GM12875 (cell line): Measurements from ENCODE around the gene SCP2D1.

Source experiments
- H3K4me3 ChIP-seq: one replicate; pipeline ENCODE4 v1.5.1; 2011; ENCODE audit warnings: low read depth, low read length, control low read depth
- TF ChIP-seq, protein P1 (sequence below): IDR thresholded peaks from 2 replicates; pipeline ENCODE4 v1.5.1; 2011; ENCODE audit warnings: low read depth, mild to moderate bottlenecking, control low read depth, inconsistent platforms, low read length, moderate library complexity, borderline replicate concordance; ENCODE audit not compliant: insufficient read depth

Gene SCP2D1

DNA sequence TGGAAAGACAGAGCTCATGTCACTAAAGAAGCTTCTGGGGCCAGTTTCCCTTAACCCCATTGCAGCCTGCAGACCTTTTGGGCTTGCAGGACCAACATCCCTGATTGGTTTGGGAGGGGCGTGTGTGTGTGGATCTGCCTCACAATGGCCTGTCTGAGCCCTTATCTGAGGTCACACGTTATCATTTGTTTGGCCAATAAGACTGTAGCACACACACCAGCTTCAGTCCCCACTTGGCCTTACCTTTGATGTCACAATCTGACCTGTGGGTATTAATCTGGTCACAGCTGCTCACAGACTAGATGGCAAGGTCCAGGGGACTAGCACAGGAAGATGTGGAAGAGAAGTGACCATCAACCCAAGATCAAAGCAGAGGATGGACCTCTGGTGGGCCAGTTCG lies at the start of gene SCP2D1:
SCP2D1 (plus strand) TSS at position 301 of the 400 bp plus-strand sequence; CDS start at position 334, 33 bp downstream.
- TF ChIP-seq, protein P1, sequence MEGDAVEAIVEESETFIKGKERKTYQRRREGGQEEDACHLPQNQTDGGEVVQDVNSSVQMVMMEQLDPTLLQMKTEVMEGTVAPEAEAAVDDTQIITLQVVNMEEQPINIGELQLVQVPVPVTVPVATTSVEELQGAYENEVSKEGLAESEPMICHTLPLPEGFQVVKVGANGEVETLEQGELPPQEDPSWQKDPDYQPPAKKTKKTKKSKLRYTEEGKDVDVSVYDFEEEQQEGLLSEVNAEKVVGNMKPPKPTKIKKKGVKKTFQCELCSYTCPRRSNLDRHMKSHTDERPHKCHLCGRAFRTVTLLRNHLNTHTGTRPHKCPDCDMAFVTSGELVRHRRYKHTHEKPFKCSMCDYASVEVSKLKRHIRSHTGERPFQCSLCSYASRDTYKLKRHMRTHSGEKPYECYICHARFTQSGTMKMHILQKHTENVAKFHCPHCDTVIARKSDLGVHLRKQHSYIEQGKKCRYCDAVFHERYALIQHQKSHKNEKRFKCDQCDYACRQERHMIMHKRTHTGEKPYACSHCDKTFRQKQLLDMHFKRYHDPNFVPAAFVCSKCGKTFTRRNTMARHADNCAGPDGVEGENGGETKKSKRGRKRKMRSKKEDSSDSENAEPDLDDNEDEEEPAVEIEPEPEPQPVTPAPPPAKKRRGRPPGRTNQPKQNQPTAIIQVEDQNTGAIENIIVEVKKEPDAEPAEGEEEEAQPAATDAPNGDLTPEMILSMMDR = no peak
- H3K4me3 ChIP-seq = no peak within 1 kb of the TSS

DNA sequence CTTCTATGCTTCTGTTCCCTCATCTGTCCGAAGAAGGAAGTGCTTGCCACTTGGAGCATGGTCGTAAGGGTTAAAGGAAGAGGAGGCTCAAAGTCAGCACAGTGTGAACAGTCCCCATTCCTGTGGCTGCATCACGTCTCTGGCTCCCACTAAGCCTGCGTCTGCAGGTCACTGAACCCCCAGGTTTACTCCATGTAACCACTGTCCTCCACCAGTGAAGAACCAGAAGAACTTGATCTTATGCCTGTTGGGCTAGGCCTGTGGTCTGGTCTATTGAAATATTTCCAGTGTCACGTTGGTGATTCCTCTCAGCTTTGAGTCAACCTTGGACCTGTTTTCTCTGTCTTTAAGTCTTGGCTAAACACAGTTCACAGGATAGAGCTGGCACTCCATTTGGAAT lies 45.9 kb upstream of the SCP2D1 start:
- TF ChIP-seq, protein P1 = no peak
- H3K4me3 ChIP-seq = no peak overlapping the region

DNA sequence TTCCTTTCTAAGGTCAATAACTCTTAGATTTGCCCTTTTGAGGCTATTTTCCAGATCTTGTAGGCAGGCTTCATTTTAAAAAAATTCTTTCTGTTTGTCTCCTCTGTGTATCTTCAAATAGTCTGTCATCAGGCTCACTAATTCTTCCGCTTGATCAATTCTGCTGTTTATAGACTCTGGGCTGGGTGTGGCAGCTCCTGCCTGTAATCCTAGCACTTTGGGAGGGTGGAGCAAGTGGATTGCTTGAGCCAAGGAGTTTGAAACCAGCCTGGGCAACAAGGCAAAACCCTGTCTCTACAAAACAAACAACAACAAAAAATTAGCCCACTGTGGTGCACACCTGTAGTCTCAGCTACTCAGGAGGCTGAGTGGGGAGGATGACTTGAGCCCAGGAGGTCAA lies 40.0 kb upstream of the SCP2D1 start:
- H3K4me3 ChIP-seq = no peak overlapping the region
- TF ChIP-seq, protein P1 = no peak

DNA sequence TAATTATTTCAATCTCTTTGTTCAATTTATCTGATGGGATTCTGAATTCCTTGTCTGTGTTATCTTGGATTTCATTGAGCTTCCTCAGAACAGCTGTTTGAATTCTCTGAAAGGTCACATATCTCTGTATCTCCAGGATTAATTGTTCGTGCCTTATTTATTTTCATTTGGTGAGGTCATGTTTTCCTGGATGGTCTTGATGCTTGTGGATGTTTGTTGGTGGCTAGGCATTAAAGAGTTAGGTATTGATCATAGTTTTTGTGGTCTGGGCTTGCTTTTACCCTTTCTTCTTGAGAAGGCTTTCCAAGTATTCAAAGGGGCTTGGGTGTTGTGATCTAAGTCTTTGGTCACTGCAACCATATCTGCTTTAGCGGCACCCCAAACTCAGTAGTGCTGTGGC lies 39.4 kb upstream of the SCP2D1 start:
- H3K4me3 ChIP-seq = no peak overlapping the region
- TF ChIP-seq, protein P1 = no peak

DNA sequence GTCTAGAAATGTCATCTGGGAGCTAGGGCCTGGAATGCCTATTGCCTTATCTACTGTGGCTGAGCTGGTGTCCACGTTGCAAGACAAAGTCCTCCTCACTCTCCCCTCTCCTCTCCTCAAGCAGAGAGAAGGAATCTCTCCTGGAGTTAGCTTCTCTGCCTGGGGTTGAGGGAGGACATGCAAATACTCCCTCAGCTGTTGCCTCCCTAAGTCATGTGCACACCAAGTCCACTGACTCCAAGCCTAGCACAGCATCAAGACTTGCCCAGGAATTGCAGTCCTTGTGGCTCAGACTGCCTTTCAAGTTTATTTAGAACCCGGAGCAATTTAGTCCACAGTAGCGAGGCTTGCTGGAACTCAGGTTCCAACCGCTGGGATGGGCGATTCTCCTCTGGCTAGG lies 38.0 kb upstream of the SCP2D1 start:
- H3K4me3 ChIP-seq = no peak overlapping the region
- TF ChIP-seq, protein P1 = no peak

DNA sequence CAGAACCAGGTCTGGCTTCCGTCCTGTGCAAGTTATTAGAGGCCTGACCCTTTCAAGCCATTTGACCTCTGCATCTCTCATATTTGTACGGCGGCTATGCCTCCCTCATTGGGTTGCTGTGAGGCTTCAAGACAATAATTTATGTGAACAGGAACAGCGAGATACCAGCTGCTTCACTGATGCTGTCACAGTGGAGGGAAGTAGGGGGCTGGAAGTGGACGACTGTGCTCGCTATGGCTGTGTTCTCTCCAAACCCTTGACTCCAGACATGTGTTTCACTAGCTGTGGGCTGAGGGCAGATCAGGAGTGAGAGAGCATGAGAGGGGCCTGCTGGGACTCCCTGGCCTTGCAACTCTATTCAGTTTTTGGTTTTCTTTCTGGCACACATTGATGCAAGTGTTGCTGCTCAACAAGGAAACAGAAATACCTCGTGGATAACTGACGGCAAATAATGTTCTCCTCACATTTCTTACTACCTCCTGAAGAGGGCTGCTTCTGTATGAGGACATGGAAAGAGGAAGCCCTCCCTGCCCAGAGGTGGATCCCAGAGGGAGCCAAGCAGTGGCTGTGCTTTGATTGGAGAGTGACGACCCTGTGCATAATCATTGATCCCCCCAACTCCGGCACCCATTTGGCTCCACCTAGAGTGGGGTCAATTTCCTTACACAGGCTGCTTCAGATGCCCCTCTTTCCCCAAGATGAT lies 34.7 kb upstream of the SCP2D1 start:
- TF ChIP-seq, protein P1 = no peak
- H3K4me3 ChIP-seq = no peak overlapping the region

DNA sequence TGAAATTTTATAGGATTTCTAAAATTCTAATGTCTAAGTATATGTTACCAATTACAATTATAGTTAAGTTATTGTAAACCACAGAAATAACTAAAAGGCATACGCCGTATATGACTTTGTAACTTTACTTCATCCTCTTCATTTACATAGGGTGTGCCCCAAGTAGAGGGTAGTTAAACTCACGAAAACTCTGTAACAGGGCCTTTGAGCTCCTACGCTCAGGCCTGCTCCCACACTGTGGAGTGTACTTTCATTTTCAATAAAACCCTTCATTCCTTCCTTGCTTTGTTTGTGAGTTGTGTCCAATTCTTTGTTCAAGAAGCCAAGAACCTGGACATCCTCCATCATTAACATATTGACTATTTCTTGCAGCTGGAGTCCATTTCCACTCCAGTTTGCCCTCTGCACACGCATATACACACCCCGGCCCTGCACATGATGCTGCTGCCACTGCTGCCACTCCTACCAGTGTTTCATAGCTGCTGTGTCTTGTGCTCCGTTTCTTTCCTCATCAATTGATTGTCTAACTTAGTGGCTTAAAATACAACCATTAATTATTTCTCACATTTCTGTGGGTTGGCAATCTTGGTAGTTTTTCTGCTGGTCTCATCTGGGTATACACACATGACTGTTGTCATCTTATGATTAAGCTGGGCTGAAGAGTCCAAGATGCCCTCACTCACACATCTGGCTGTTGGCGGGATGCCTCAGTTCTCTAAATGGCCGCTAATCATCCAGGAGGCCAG lies 33.0 kb upstream of the SCP2D1 start:
- no peak overlapping the region for H3K4me3 ChIP-seq
- TF ChIP-seq, protein P1 = no peak
